Measurements from ENCODE around the gene TTK. TPM values are rescaled to one million over a fixed set of nuclear protein-coding genes. Genes with fewer than 3 reads are reported as not detected.

TTK gene
- polyA plus RNA-seq, 3 donors = not detected

GRCh38 chr6:79997728-79998127 lies 6.7 kb upstream of the TTK start:
- Mint-ChIP-seq H3K27me3 (ENCODE audit: low read depth in 3 of 3) (peaks cover under 1 to 6% (median 2%) of the 10 kb centered on the region in 3 donors), H3K36me3 (no peaks in the 10 kb centered on the region), H3K9me3 (peaks cover 0 to 2% (median 0%) of the 10 kb centered on the region in 7 donors), H3K27ac (no peak overlapping the region), H3K4me3 (no peak overlapping the region), H3K4me1 (peaks cover 5% of the 10 kb centered on the region)
- Histone ChIP-seq H3K27ac (ENCODE audit: low read depth in 1 of 2, low read length in 2 of 2) (no peak overlapping the region), H3K9me3 (replicated peaks in 1 of 2; ENCODE audit: control insufficient read depth in 1 of 2, insufficient read depth in 1 of 2, low read length in 2 of 2) (no peaks in the 10 kb centered on the region), H3K4me1 (ENCODE audit: control insufficient read depth in 1 of 2, insufficient read depth in 2 of 2, low read length in 2 of 2) (peaks cover 0 to 6% of the 10 kb centered on the region in 2 donors), H3K79me2 (ENCODE audit: insufficient read depth, low read length) (no peaks in the 10 kb centered on the region), H3K36me3 (replicated peaks in 1 of 2; ENCODE audit: control insufficient read depth in 1 of 2, insufficient read depth in 2 of 2, low read length in 2 of 2) (no peaks in the 10 kb centered on the region), H3K4me3 (replicated peaks in 1 of 3; ENCODE audit: low read depth in 2 of 3, low read length in 3 of 3) (no peak overlapping the region), H3K4me2 (replicated peaks; ENCODE audit: extremely low read depth, low read length, poor library complexity, severe bottlenecking) (no peak overlapping the region), H3K27me3 (ENCODE audit: control insufficient read depth in 2 of 2, insufficient read depth in 2 of 2, low read length in 2 of 2) (no peaks in the 10 kb centered on the region), H2AFZ (ENCODE audit: insufficient read depth, low read depth, low read length, poor library complexity, severe bottlenecking) (no peak overlapping the region), H4K20me1 (ENCODE audit: insufficient read depth, low read length) (no peaks in the 10 kb centered on the region), H3K9ac (ENCODE audit: insufficient read depth, low read length, poor library complexity, severe bottlenecking) (no peak overlapping the region)
- WGBS (ENCODE audit: insufficient coverage) = no CpG with 5 or more reads among the region's 1 CpG
- intact Hi-C loops (cut with micrococcal nuclease) = no loop called here
- TF ChIP-seq, protein P1, sequence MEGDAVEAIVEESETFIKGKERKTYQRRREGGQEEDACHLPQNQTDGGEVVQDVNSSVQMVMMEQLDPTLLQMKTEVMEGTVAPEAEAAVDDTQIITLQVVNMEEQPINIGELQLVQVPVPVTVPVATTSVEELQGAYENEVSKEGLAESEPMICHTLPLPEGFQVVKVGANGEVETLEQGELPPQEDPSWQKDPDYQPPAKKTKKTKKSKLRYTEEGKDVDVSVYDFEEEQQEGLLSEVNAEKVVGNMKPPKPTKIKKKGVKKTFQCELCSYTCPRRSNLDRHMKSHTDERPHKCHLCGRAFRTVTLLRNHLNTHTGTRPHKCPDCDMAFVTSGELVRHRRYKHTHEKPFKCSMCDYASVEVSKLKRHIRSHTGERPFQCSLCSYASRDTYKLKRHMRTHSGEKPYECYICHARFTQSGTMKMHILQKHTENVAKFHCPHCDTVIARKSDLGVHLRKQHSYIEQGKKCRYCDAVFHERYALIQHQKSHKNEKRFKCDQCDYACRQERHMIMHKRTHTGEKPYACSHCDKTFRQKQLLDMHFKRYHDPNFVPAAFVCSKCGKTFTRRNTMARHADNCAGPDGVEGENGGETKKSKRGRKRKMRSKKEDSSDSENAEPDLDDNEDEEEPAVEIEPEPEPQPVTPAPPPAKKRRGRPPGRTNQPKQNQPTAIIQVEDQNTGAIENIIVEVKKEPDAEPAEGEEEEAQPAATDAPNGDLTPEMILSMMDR (IDR thresholded peaks at IDR 0.05) = no peak
- DNase-seq = no peak

GRCh38 chr6:80001337-80001736 lies 3.1 kb upstream of the TTK start:
- H2AFZ ChIP-seq (ENCODE audit: insufficient read depth, low read depth, low read length, poor library complexity, severe bottlenecking) = no peak overlapping the region
- H3K4me1 ChIP-seq (ENCODE audit: control insufficient read depth in 1 of 2, insufficient read depth in 2 of 2, low read length in 2 of 2) = peaks cover 12 to 21% of the 10 kb centered on the region in 2 donors
- Mint-ChIP-seq H3K36me3 (no peaks in the 10 kb centered on the region), H3K4me3 (no peak overlapping the region), H3K27me3 (ENCODE audit: low read depth in 3 of 3) (peaks cover 2 to 4% (median 2%) of the 10 kb centered on the region in 3 donors), H3K27ac (no peak overlapping the region), H3K9me3 (peaks cover 0 to 2% (median 0%) of the 10 kb centered on the region in 7 donors), H3K4me1 (peaks cover 18% of the 10 kb centered on the region)
- H3K79me2 ChIP-seq (ENCODE audit: insufficient read depth, low read length) = peaks cover 18% of the 10 kb centered on the region
- H3K27ac ChIP-seq (ENCODE audit: low read depth in 1 of 2, low read length in 2 of 2) = no peak overlapping the region
- H4K20me1 ChIP-seq (ENCODE audit: insufficient read depth, low read length) = no peaks in the 10 kb centered on the region
- no peak overlapping the region for H3K4me3 ChIP-seq (replicated peaks in 1 of 3; ENCODE audit: low read depth in 2 of 3, low read length in 3 of 3)
- no peaks in the 10 kb centered on the region for H3K9me3 ChIP-seq (replicated peaks in 1 of 2; ENCODE audit: control insufficient read depth in 1 of 2, insufficient read depth in 1 of 2, low read length in 2 of 2)
- H3K36me3 ChIP-seq (replicated peaks in 1 of 2; ENCODE audit: control insufficient read depth in 1 of 2, insufficient read depth in 2 of 2, low read length in 2 of 2) = no peaks in the 10 kb centered on the region
- intact Hi-C loops (cut with micrococcal nuclease) = loop anchor here (5.0 to 10.0 kb wide), 2 partner anchors 106 to 1753 kb away; partner anchors contain the start of genes BCKDHB (in 2 of the 2) and TENT5A (in 1 of the 2)
- no CpG with 5 or more reads among the region's 1 CpG for WGBS (ENCODE audit: insufficient coverage)
- H3K27me3 ChIP-seq (ENCODE audit: control insufficient read depth in 2 of 2, insufficient read depth in 2 of 2, low read length in 2 of 2) = no peaks in the 10 kb centered on the region
- H3K9ac ChIP-seq (ENCODE audit: insufficient read depth, low read length, poor library complexity, severe bottlenecking) = no peak overlapping the region
- TF ChIP-seq, protein P1 (IDR thresholded peaks at IDR 0.05) = no peak
- H3K4me2 ChIP-seq (replicated peaks; ENCODE audit: extremely low read depth, low read length, poor library complexity, severe bottlenecking) = no peak overlapping the region
- DNase-seq = no peak
